Measurements from ENCODE around the gene CFP. TPM values are rescaled to one million over a fixed set of nuclear protein-coding genes. Genes with fewer than 3 reads are reported as not detected.
"Not testable (repeated sequence)": the region's sequence is repeated elsewhere in the genome, so short reads cannot be mapped to it uniquely, and the experiment has no call there.

Gene CFP
- polyA plus RNA-seq (2014; cell fraction: cytosol; rRNA removed) = not detected in 2 replicates
- polyA plus RNA-seq (2014; cell fraction: nucleus; rRNA removed) = 1.7 and 2.0 TPM in 2 replicates

DNA sequence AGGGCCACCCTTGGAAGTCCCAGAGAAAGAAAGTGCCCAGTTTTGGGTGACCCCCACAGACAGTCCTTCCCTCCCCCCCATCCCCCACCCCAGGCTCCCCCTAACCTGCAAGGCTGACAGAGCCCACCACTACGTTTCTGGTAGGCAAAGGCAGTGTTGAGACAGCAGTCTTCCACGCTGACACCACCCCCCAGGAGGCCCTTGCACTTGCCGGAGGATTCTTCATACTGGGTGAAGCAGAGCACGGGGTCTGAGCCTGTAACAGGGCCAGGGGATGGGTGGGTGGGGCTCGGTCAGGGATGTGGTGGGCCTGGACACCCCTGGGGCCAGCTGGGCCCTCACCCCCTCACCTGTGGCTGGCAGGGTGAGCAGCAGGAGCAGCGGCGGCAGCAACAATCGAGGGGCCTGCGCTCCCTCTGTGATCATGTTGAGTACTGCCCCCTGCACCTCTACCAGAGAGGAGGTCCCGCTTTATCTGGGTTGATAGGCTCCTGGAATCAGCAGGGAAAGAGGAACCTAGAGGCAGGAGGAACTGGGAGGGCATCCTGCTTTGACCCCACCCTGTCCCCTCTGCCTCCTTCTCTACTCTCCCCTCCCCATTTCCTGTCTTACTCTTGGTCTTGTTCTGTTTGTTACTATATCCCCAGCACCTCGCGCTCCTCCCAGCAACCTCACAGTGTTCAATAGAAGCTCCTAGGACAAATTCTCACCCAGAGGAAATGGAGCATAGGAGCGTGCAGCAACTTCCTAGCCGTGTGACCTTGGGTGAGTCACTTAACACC is at the start of gene CFP:
TSS of gene CFP (minus strand) at position 512 of the 782 bp plus-strand sequence. CDS start at position 426, 86 bp downstream.
- no peak for DNase-seq (ENCODE audit: low spot score)

DNA sequence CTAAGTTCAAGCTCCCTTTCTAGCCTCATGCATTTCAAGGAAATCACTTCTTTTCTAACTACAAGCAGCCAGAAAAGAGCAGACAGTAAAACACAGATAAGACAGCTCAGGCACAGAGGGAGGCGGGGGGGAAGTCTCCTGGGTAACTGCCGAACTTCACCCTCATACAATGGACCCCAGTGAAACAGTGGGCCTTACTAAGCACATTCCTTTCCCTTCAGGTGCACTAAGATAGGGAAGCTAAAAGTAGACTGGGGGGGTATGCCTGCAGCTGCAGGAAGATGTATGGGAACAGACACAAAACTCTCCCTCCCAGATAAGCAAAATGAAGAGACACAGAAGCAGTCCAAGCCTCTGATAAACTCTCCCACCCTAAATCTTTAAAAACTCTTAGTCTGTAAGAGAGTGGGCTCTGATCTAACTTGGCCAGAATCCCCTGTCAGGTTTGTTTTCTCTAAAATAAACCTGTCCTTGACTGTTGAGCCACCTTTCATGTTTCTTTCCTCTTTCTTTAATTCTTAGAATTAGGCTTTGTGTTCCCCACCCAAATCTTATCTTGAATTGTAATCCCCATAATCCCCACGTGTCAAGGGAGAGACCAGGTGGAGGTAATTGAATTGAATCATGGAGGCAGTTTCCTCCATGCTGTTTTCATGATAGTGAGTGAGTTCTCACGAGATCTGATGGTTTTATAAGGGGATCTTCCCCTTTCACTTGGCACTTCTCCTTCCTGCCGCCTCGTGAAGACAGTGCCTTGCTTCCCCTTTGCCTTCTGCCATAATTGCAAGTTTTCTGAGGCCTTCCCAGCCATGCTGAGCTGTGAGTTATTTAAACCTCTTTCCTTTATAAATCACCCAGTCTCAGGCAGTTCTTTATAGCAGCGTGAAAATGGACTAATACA is 46.5 kb upstream of the CFP start:
- DNase-seq (ENCODE audit: low spot score) = not testable (repeated sequence)

DNA sequence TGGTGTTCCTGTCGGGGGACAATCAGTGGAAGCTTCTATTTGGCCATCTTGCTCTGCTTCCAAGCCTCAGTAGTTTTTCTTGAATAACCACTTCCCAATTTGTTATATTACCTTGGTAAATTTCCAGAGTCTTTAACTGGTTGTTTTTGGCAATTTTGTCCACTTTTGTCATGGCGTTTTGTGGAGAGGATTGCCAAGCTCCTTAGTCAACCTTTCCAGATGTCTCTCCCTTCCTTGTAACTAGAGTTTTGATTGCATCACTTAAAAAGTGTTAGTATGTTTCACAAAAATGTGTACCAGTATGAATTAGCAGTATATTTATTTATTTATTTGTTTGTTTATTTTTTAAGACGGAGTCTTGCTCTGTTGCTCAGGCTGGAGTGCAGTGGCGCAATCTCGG is 45.0 kb upstream of the CFP start:
- no peak for DNase-seq (ENCODE audit: low spot score)

DNA sequence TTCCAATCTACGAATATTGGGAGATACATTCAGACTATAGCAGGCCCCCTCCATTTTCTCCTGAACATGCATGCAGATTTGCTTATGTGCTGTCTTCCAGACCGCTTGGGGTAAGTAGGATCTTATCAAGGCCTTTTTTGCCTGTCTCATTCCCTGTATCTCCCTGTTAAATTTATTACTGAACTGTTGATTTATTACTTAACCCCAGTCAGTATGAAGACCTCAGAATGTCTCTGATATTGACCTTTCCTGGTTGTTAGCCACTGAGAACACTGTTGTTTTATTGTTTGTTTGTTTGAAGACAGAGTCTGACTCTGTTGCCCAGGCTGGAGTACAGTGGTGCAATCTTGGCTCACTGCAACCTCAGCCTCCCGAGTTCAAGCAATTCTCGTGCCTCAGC is 36.1 kb upstream of the CFP start:
- DNase-seq (ENCODE audit: low spot score) = not testable (repeated sequence)

DNA sequence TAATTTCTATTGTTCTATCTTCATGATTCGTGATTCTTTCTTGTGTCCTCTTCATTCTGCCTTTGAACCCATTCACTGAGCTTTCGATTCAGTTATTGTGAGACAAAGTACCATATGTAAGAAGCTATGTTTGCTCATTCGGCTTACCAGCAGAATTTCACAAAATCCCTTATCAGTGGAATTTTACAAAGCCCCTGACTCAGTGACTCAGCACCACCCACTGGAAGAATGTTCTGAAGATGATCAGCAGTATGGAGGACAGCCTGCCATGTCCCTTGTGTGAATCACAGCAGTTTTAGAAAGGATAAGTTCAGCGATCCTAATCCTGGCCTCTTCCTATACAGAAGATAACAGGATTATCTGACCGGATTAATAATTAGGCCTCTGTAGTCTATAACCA is 35.0 kb upstream of the CFP start:
- no peak for DNase-seq (ENCODE audit: low spot score)

DNA sequence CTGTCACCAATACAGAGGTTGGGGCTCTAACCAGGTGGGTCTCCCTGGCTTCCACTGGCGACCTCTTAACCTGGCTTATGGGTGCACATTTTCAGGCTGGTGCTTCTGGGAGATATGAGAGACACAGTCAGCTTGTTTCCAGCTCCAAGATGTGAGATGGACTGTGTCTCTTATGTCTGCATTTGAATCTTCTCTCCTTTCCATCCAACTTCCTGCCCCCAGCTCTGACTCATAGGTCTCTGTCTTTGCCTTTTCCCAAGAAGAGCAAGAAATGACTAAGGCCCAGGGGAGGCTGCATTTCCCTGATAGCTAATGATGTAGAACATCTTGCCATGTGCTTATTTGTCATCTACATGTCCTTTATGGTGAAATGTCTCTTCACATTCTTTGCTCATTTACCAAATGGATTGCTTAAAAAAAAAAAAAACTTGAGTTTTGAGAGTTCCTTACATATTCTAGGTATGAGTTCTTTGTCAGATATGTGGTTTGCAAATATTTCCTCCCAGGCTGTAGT is 32.5 kb upstream of the CFP start:
- no peak for DNase-seq (ENCODE audit: low spot score)

DNA sequence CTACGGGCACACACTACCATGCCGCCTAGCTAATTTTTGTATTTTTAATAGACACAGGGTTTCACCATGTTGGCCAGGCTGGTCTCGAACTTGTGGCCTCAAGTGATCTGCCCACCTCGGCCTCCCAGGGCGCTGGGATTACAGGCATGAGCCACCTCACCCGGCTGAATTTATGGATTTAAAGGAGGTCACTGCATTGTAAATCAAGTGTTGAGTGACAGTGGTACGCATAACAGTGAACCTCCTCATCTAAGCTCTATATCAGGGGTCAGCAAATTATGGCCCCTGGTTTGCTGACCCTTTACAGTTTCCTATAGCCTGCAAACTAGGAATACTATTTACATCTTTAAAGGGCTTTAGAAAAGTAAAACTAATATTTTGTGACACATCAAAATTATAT is 31.8 kb upstream of the CFP start:
- no peak for DNase-seq (ENCODE audit: low spot score)

DNA sequence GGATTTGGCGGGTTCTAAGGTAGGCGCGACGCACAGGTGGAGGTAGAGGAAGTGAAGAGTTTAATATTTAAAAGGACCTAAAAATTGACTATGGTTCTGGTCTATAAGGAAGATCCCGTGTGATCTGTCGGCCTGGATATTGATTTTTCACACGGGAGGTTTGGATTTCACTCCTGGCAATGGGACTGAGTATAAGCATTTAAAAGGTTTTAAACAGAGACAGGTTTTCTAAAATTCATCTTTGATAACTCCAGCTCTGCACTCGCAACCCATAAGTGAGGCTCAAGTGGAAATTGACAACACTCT is 29.6 kb upstream of the CFP start:
- DNase-seq (ENCODE audit: low spot score) = no peak

DNA sequence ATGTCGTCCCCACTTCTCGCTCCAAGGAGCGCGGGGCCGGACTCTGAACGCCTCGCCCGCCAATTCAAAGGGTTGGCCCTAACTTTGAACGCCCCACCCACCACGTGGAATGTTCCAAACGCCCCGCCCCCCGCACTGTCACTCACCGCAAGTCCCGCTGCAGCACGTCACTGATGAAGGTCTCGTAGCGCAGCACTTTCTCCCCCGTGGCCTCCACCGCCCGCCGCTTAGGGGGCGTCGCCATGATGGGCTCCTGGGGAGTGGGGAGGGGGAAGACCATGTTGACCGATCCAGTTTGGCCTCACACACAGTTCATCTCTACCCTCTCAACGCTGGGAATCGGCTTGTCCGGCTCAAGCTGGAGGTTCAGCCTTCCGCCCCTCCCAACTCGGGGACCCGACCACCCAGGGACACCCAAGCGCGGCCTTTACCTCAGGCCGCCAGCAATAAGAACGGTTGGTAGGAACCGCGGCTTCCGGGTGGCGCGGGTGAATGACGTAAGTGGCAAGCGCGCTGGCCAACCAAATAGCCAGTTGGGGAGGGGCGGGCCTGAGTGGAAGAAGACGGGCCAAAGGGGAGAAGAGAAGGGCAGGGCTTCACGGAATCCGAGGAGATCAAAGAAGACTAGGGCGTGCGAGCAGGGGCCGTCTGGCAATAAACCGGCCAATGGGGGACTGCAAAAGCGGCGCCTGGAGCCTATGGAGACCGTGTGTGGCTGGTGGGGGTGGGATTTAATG is 29.1 kb upstream of the CFP start, which contains the start of gene UXT:
TSS of gene UXT (minus strand) at position 497 of the 737 bp plus-strand sequence. CDS start at position 244, 253 bp downstream.
- peak; percentile 94 for DNase-seq (ENCODE audit: low spot score)

DNA sequence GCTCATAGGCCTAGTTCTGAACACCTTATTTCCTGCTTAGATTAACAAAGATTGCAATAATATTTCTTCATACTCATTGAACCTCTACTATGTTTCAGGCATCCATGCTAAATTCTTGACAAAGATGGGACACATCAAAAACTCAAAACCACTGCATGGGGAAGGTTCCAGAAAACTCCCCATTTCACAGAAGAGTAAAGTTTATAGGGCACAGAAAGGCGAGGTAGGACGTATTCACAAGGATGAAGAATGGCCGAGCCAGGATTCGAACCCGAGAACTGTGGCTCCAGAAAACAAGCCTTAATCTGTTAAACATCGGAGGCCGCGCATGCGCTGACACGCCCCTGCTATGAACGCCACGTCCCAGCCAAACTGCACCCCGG is 28.6 kb upstream of the CFP start:
- no peak for DNase-seq (ENCODE audit: low spot score)

DNA sequence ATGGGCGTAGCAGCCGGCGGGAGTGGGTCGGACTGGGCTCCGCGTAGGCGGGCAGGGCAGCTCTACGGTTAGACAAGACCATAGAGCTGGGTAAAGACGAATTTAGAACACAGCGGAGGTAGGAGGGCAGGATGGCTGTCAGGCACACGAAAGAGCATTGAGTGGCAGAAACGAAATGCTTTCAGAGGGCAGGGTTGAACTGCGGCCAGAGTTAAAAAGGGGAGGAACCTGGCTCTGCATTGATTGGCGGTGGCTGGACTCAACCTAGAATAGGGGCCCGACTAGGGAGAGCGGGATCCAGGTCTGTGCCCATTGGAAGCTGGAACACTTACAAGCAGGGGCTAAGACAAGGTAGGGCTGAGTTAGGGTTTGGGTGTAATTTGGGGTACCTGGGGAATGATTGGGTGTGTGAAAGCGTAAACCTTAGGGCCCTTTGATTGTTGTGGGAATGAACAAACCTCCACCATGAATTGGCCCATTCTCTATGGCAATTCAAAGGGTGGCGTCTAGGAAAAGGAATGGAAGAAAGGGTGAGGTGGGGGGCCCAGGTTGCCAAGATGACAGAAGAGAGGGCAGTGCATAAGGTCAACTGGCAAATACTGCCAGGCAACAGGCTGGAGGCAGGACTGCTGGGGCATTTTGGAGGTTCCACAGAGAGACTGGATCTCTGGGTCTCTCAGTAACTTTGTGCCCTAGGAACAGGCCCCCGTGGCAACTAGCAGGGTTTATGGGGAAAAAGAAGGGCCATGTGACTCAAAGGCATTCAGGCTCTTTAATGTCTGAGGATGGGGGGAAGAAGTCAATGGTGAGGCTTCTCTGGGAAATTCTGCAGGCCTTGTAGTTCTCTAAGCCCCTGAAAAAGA is 21.5 kb upstream of the CFP start:
- DNase-seq (ENCODE audit: low spot score) = no peak

DNA sequence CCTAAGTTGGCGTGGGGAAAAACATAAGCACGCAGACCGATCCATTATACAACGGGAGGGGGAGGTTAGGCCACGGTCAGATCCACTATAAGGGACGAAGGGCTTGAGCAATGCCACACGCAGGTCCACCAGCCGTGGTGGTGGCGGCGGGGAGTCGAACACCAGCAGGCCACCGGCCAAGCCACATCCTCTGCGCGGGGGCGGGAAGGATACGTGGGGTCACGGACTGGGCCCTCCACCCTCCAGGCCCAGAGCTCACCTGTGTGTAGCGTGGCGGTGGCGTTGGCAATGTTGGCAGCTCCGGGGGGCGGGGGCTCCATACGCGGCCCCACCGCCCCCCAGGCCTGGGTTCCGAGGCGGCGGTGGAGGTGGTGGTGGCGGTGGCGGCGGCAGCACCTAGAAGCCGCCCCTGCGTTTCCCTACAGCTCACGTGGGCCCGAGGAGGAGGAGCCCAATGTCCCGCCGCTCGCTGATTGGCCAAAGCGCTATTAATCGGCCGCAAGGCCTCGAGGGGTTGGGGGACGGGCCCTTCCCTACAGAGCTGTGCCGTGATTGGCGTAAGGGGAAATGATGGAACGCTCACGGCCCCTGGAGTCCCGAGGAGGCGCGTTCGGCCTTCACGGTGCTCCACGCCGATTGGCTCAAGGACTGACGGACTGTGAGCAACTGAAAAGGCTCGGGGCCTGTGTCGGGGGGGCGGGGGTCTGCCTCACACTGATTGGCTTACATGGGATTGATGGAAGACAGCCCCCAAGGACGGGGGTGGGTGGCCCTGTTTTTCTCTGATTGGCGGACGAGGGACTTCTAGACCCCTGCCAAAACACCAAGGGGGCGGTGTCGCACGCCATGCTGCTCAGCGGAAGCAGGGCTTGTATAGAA is 20.7 kb upstream of the CFP start, which contains the start of gene ELK1:
TSS of gene ELK1 (minus strand) at position 400 of the 879 bp plus-strand sequence. CDS start 9,122 bp downstream, outside the sequence.
- DNase-seq (ENCODE audit: low spot score) = peak; percentile 98

DNA sequence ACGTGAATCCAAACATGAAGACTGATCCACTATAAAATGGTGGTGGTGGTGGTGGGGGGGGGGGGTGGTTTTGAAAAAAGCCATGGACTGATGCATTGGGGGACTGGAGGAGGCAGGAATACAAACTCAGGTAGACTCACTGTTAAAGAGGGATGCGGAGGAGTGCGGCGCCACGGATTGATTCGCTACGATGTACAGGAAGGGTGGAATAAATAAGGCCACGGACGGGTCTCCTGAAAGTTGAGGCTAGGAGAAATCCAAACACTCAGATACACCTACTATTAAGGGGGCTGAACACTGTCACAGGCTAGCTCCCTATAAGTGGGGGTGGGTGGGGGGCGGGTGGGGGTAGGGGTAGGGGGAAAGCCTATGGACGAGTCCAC is 20.0 kb upstream of the CFP start:
- no peak for DNase-seq (ENCODE audit: low spot score)

DNA sequence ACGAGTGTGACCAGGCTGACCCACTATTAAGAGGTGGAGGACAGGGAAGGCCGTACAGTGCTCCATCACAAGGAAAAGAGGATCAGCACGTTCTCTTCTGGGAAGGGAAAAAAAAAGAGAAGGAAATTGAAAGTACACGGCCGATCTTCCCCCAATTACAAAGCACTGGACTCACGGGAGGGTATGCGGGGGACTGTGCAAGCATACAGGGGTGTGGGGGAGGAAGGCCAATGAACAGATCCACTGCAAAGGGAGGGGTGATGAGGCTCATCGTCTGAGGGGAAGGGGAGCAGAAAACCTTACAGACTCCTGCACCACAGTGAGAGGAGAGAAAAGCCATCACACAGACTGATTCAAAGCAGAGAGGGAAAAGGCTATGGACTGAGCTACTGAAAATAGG is 19.5 kb upstream of the CFP start:
- DNase-seq (ENCODE audit: low spot score) = no peak

DNA sequence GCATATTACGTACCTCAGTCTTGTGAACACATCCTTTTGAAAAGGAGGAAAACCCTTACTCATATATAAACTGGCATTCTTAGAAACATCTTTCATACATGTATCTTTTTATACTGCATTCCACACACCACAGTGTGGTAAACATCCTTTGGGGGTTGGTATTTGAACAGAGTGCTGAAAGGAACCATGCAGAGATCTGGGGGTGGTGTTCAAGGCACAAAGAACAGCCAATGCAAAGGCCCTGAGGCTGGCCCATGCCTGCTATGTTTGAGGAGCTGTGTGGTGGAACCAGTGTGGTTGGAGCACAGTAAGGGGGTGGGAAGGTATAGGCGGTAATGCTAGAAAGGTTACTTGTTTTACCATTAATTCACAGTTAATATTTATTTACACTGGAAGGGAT is 18.6 kb upstream of the CFP start:
- DNase-seq (ENCODE audit: low spot score) = no peak

DNA sequence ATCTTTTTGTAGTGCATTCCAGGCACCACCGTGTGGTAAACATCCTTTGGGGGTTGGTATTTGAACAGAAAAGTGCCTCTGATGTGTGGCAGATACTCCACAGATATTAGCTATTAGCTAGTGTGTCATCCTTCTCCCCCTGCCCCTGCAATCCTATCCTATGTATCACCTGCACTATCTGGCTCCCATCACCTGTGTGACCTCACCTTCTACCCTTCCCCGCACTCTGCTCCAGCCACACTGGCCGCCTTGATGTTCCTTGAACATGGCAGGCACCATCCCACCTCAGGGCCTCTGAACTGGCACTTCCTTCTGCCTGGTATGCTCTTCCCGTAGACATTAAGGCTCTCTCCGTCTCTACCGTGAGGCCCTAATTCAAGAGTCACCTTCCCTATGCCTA is 16.9 kb upstream of the CFP start:
- no peak for DNase-seq (ENCODE audit: low spot score)

DNA sequence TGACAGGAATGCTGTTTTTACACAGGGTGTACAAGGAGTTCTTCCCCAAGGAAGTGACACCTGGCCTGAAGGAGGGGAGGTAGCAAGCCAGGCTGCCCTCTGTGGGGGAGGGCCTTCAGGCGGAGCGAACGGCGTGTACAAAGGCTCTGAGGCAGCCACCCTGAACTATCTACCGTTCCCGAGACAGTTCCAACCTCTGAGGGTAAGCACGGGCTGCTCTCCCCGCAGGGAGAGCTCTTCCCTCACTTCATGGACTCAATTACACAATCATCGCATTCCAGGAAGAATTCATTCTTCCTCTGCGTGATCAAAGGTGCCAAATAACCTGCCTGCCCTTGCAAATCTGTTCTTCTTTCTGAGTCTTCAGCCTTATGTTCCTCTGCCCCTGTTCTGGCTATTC is 15.8 kb upstream of the CFP start:
- DNase-seq (ENCODE audit: low spot score) = no peak

DNA sequence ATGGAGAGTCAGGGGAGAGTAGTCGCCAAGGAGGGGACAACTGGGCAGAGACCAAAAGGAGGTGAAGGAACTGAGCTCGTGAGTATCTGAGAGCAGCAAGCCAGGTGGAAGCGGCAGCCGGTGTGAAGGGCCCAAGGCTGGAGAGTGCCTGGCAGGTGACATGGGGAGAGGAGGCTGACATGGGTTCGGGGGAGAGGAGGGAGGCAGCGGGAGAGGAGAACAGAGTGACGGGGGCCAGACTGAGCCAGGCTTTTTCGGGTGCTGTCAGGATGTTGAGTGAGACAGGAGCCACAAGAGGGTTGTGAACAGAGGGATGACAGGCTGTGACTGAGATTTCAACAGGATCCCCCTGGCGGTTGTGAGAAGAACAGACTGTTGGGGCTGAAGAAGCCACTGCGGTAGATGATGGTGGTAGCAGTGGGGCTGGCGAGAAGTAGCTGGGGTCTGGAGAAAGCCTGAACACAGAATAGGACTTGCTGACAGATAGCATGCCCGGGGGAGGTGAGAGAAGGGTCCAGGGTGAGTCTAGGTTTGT is 14.9 kb upstream of the CFP start:
- DNase-seq (ENCODE audit: low spot score) = peak; percentile 27

DNA sequence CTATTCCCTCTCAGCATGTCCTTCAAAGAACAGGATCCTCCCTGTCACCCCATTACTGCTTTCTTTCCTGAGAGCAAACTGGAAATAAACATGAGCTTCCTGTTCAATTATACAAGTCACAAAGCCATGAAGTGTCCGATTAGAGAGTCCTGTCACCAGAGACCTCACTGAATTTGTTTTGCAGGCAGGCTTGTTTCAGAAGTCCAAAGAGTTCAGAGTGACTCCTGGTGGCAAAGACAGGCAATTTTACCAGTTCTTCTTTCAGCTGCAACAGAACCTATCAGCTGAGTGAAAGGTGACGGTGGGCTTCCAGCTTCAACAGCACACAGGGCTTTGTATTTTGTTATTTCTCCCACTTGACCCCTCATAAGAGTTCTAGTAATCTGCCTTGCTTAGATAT is 14.2 kb upstream of the CFP start:
- no peak for DNase-seq (ENCODE audit: low spot score)
